GM12872 (cell line): Measurements from ENCODE around the gene TLR6.

ENCODE experiments used
- TF ChIP-seq, protein P1 (sequence below): IDR thresholded peaks from 3 replicates; pipeline ENCODE4 v1.5.1; 2011; ENCODE audit warnings: low read depth, mild to moderate bottlenecking, low read length, moderate library complexity; ENCODE audit not compliant: insufficient read depth

TLR6 gene

GRCh38 chr4:38865445-38865844 is 8.8 kb upstream of the TLR6 start:
- TF ChIP-seq, protein P1, sequence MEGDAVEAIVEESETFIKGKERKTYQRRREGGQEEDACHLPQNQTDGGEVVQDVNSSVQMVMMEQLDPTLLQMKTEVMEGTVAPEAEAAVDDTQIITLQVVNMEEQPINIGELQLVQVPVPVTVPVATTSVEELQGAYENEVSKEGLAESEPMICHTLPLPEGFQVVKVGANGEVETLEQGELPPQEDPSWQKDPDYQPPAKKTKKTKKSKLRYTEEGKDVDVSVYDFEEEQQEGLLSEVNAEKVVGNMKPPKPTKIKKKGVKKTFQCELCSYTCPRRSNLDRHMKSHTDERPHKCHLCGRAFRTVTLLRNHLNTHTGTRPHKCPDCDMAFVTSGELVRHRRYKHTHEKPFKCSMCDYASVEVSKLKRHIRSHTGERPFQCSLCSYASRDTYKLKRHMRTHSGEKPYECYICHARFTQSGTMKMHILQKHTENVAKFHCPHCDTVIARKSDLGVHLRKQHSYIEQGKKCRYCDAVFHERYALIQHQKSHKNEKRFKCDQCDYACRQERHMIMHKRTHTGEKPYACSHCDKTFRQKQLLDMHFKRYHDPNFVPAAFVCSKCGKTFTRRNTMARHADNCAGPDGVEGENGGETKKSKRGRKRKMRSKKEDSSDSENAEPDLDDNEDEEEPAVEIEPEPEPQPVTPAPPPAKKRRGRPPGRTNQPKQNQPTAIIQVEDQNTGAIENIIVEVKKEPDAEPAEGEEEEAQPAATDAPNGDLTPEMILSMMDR: no peak

DNA sequence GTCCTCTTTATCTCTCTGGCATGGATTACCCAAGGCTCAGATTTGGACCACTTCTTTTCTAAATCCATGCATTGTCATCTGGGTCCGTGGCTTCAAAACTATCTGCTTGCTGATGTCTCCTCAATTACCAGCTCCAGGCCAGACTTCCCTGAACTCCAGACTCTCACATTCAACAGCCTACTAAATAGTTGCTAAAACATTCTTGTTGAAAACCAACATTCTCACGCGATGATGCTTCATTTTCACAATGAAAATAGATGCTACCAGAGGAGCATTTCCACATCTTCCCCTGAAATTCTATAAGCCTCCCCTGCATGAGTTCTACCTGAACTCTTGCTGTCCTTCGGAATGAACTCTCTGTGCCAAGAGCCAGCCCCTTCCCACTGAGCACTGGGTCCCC is 5.2 kb upstream of the TLR6 start:
- TF ChIP-seq, protein P1: no peak

DNA sequence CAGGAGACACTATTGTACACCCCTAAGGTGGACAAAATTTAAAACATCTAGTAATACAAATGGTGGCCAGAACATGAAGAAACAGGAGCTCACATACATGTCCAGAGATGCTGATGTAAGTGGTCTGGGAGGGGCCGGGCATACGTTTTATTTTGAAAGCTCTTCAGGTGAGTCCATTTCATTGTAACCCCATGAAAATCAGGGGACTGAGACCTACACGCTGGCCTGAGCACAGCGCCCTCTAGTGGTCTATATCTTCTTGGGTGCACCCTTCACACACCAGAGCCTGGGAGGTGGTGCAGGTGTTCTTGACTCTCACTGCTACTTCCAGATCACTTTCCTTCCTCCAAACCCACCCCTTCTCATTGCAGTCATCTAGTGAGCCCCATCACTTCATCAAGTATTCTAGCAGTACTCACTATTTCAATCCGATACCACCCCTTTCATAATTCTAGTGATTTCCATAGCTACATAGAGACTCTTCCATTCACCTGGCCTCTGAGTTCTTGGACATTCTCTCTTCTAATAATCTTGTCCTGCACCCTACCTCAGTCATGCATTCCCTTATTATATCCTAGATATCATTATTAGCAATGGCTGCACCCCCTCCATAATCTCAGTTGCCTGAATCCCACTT is 4.3 kb upstream of the TLR6 start:
- TF ChIP-seq, protein P1: peak; percentile 95

DNA sequence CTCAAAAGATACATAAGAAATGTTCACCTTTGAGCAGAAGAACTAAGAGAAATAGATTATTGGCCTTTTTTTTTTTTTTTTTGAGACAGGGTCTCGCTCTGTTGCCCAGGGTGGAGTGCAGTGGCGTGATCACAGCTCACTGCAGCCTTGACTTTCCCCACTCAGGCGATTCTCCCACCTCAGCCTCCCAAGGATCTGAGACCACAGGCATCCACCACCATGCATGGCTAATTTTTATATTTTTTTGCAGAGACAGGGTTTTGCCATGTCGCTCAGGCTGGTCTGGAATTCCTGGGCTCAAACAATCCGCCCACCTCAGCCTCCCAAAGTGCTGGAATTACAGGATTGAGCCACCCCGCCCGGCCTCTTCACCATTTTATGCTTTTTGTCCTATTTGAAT is 2.9 kb upstream of the TLR6 start:
- TF ChIP-seq, protein P1: no peak

GRCh38 chr4:38858097-38858420 is 1.4 kb upstream of the TLR6 start:
- TF ChIP-seq, protein P1: no peak

- TF ChIP-seq, protein P1: no peak
Measured at GRCh38 chr4:38857354-38858096, 908 bp upstream of the TLR6 start.

GRCh38 chr4:38856046-38856445 is 571 bp downstream of the TLR6 start:
- TF ChIP-seq, protein P1: no peak
